ENCODE results near the gene COL18A1. TPM values are rescaled to one million over a fixed set of nuclear protein-coding genes. Genes with fewer than 3 reads are reported as not detected.

COL18A1 gene
- 181 and 410 TPM in 2 replicates for total RNA-seq

DNA sequence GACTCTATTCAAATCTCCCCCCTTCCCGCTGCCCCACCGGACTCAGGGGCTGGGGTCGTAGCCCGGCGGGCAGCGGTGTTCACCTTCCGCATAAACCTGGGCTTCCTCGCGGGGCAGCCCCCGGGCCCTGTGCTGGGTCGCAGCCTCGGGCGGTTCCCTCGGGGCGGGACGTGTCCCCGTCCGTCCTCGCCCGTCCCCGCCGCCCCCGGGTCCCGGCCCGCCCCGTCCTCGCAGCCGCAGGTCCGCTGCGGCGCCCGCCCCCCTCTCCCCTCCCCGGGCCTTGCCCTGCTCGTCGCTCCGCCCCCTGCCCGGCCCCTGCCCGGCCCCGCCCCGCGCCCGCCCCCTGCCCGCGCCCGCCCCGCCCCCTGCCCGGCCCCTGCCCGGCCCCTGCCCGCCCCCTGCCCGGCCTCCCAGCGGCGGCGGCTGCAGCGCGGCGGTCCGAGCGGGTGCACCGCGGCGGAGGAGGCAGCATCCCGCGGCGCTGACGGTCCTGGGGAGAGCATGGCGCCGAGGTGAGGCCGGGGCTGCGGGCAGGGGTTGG lies at the start of gene COL18A1:
Gene COL18A1, plus strand, starts transcription at position 436 of the 541 bp plus-strand sequence. Its CDS starts 66 bp downstream, at position 502.

DNA sequence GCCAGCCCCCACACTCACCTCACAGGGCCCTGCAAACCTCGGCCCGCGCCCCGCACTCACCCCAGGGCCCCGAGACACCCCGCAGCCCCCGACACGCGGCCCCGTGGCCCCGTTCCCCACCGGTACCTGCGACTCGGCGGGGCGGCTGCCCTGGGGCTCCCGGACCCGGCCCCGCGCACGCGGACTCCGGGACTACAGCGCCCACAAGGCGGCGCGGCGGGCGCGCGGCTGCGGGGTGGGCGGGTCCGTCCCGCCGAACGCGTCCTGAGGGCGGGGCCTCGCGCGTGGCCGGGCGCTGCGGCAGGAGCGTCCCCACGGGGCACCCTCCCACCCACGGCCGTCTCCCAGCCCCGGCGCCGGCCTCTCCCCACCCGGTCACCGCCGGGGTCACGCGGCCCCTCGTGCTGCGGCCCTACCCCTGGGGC lies 137.3 kb downstream of the COL18A1 start, which contains the start of gene SLC19A1:
Gene SLC19A1, minus strand, starts transcription at position 199 of the 425 bp plus-strand sequence. CDS start 4,481 bp downstream, outside the sequence.

Other genes with a start within 250 kb of the COL18A1 start
- gene POFUT2, start 117.3 kb upstream of the COL18A1 start, total RNA-seq, result 44.6 and 62.2 TPM in 2 replicates
- gene SLC19A1, start 137.3 kb downstream of the COL18A1 start, total RNA-seq, result 13.4 and 13.6 TPM in 2 replicates
- 0.65 and 16.0 TPM in 2 replicates for gene PCBP3, start 238.6 kb downstream of the COL18A1 start, total RNA-seq